Stimulated activated naive CD8-positive, alpha-beta T cell treated with anti-CD3 and anti-CD28 coated beads, Interleukin-15, amount 100 ng/mL, for 72 hours (primary cell): ENCODE data around the gene HDAC5.
A peak's percentile ranks its signal among the peaks of the same experiment; 100 is the strongest.

ENCODE experiments used
- ATAC-seq: fragments of 150-1000 bp; cut with Tn5 transposase; 2 replicates; pipeline ENCODE4 v1.10.0; 2021; ENCODE audit warnings: mild to moderate bottlenecking, moderate library complexity
- DNase-seq, 2 donors: peaks; one replicate each; pipeline ENCODE4 v3.0.0; 2021 to 2022
- H3K27ac Mint-ChIP-seq, 2 donors: one replicate each; pipeline ENCODE4 v1.8.0; 2022; ENCODE audit warnings: mild to moderate bottlenecking in 2 of 2, mixed read lengths in 2 of 2, moderate library complexity in 2 of 2
- H3K27me3 Mint-ChIP-seq: one replicate; pipeline ENCODE4 v1.8.0; 2022; ENCODE audit warnings: mixed read lengths
- H3K4me1 Mint-ChIP-seq: one replicate; pipeline ENCODE4 v1.8.0; 2022; ENCODE audit warnings: mild to moderate bottlenecking, mixed read lengths
- H3K4me3 Mint-ChIP-seq, 2 donors: one replicate each; pipeline ENCODE4 v1.8.0; 2022; ENCODE audit warnings: mild to moderate bottlenecking in 2 of 2, mixed read lengths in 2 of 2, moderate library complexity in 1 of 2
- H3K9me3 Mint-ChIP-seq, 2 donors: one replicate each; pipeline ENCODE4 v1.8.0; 2022; ENCODE audit warnings: mixed read lengths in 2 of 2

Gene HDAC5

GRCh38 chr17:44074911-44075285 is 48.5 kb downstream of the HDAC5 start:
- no peaks in the 10 kb centered on the region for H3K27me3 Mint-ChIP-seq
- no peak for DNase-seq
- no peaks in the 10 kb centered on the region for H3K9me3 Mint-ChIP-seq
- peaks cover 24% of the 10 kb centered on the region for H3K4me1 Mint-ChIP-seq
- ATAC-seq: no peak
- peak overlapping the region in 1 of 2 donors; percentile 15 for H3K27ac Mint-ChIP-seq
- H3K4me3 Mint-ChIP-seq: no peak overlapping the region

- Mint-ChIP-seq H3K9me3 (no peaks in the 10 kb centered on the region), H3K27me3 (no peaks in the 10 kb centered on the region), H3K4me1 (peaks cover 27% of the 10 kb centered on the region), H3K4me3 (no peak overlapping the region), H3K27ac (peak overlapping the region in 1 of 2 donors; percentile 79)
- DNase-seq (no peak), ATAC-seq (no peak)
These were observed 49.1 kb downstream of the HDAC5 start for GRCh38 chr17:44074231-44074910.

GRCh38 chr17:44071772-44072171 is 51.7 kb downstream of the HDAC5 start:
- Mint-ChIP-seq H3K4me3 (peak overlapping the region; percentile 90 to 97), H3K4me1 (peaks cover 30% of the 10 kb centered on the region), H3K27ac (peak overlapping the region; percentile 17 to 30), H3K9me3 (no peaks in the 10 kb centered on the region), H3K27me3 (no peaks in the 10 kb centered on the region)
- no peak for DNase-seq
- no peak for ATAC-seq

- Mint-ChIP-seq H3K27me3 (no peaks in the 10 kb centered on the region), H3K27ac (peak overlapping the region; percentile 96 to 98), H3K9me3 (no peaks in the 10 kb centered on the region), H3K4me3 (peak overlapping the region; percentile 90 to 97), H3K4me1 (peaks cover 35% of the 10 kb centered on the region)
- no peak for ATAC-seq
- no peak for DNase-seq
These were observed 52.3 kb downstream of the HDAC5 start for GRCh38 chr17:44071198-44071520.

- Mint-ChIP-seq H3K9me3 (no peaks in the 10 kb centered on the region), H3K4me3 (peak within 1 kb of the TSS; percentile 90 to 97), H3K27ac (peak within 1 kb of the TSS; percentile 96 to 98), H3K4me1 (peaks cover 38% of the 10 kb centered on the region), H3K27me3 (no peaks in the 10 kb centered on the region)
- DNase-seq (peak; percentile 83 to 93), ATAC-seq (peak; percentile 89)
These were observed 52.8 kb downstream of the HDAC5 start, which contains the start of gene G6PC3 for GRCh38 chr17:44070455-44071197. Gene G6PC3 (plus strand): TSS chr17:44070735. CDS start chr17:44070966, 231 bp downstream.

GRCh38 chr17:44069974-44070454 is 53.4 kb downstream of the HDAC5 start:
- Mint-ChIP-seq H3K4me3 (peak overlapping the region; percentile 90 to 97), H3K27ac (peak overlapping the region; percentile 96 to 98), H3K27me3 (no peaks in the 10 kb centered on the region), H3K4me1 (peaks cover 44% of the 10 kb centered on the region), H3K9me3 (no peaks in the 10 kb centered on the region)
- ATAC-seq (no peak), DNase-seq (peak in 1 of 2 donors; percentile 17)

- Mint-ChIP-seq H3K4me1 (peaks cover 59% of the 10 kb centered on the region), H3K9me3 (no peaks in the 10 kb centered on the region), H3K27me3 (no peaks in the 10 kb centered on the region), H3K4me3 (peak overlapping the region in 1 of 2 donors; percentile 94), H3K27ac (no peak overlapping the region)
- ATAC-seq (no peak), DNase-seq (no peak)
These were observed 55.9 kb downstream of the HDAC5 start for GRCh38 chr17:44067545-44067940.

- peak; percentile 77 for ATAC-seq
- Mint-ChIP-seq H3K9me3 (no peaks in the 10 kb centered on the region), H3K4me3 (peak within 1 kb of the TSS; percentile 94), H3K4me1 (peaks cover 61% of the 10 kb centered on the region), H3K27ac (peak within 1 kb of the TSS; percentile 98 to 99), H3K27me3 (no peaks in the 10 kb centered on the region)
- peak; percentile 88 to 89 for DNase-seq
These were observed 57.1 kb downstream of the HDAC5 start, which contains the start of gene LSM12 for GRCh38 chr17:44066204-44066930. Gene LSM12 (minus strand): TSS chr17:44066671. CDS start chr17:44066587, 84 bp downstream.

- no peak for ATAC-seq
- H3K4me1 Mint-ChIP-seq: peaks cover 65% of the 10 kb centered on the region
- peak overlapping the region; percentile 98 to 99 for H3K27ac Mint-ChIP-seq
- no peaks in the 10 kb centered on the region for H3K9me3 Mint-ChIP-seq
- H3K27me3 Mint-ChIP-seq: no peaks in the 10 kb centered on the region
- peak in 1 of 2 donors; percentile 30 for DNase-seq
- peak overlapping the region; percentile 94 for H3K4me3 Mint-ChIP-seq
These were observed 57.7 kb downstream of the HDAC5 start for GRCh38 chr17:44065668-44066203.

- no peaks in the 10 kb centered on the region for H3K9me3 Mint-ChIP-seq
- H3K4me1 Mint-ChIP-seq: peaks cover 60% of the 10 kb centered on the region
- no peaks in the 10 kb centered on the region for H3K27me3 Mint-ChIP-seq
- peak overlapping the region; percentile 6 to 86 for H3K27ac Mint-ChIP-seq
- DNase-seq (no peak), ATAC-seq (no peak)
- peak overlapping the region; percentile 10 to 36 for H3K4me3 Mint-ChIP-seq
These were observed 59.5 kb downstream of the HDAC5 start for GRCh38 chr17:44063704-44064639.

- no peaks in the 10 kb centered on the region for H3K9me3 Mint-ChIP-seq
- no peaks in the 10 kb centered on the region for H3K27me3 Mint-ChIP-seq
- DNase-seq (no peak), ATAC-seq (no peak)
- H3K4me1 Mint-ChIP-seq: peaks cover 60% of the 10 kb centered on the region
- H3K27ac Mint-ChIP-seq: peak overlapping the region in 1 of 2 donors; percentile 76
- H3K4me3 Mint-ChIP-seq: no peak overlapping the region
These were observed 60.6 kb downstream of the HDAC5 start for GRCh38 chr17:44062871-44063270.

- ATAC-seq (no peak), DNase-seq (no peak)
- no peak overlapping the region for H3K4me3 Mint-ChIP-seq
- peak overlapping the region in 1 of 2 donors; percentile 24 for H3K27ac Mint-ChIP-seq
- H3K27me3 Mint-ChIP-seq: no peaks in the 10 kb centered on the region
- H3K9me3 Mint-ChIP-seq: no peaks in the 10 kb centered on the region
- H3K4me1 Mint-ChIP-seq: peaks cover 53% of the 10 kb centered on the region
These were observed 62.0 kb downstream of the HDAC5 start for GRCh38 chr17:44061446-44061845.

GRCh38 chr17:44059101-44059892 is 64.1 kb downstream of the HDAC5 start:
- Mint-ChIP-seq H3K27me3 (no peaks in the 10 kb centered on the region), H3K4me1 (peaks cover 45% of the 10 kb centered on the region), H3K9me3 (no peaks in the 10 kb centered on the region), H3K27ac (no peak overlapping the region), H3K4me3 (no peak overlapping the region)
- DNase-seq (no peak), ATAC-seq (no peak)
